ENCODE results near the gene LUC7L.
"Not testable (repeated sequence)": the region's sequence is repeated elsewhere in the genome, so short reads cannot be mapped to it uniquely, and the experiment has no call there.

Gene LUC7L

GRCh38 chr16:229731-230281, 557 bp upstream of the LUC7L start:
- DNase-seq (ENCODE audit: low read depth in 2 of 2): no peak

- no peak for DNase-seq (ENCODE audit: low read depth in 2 of 2)
Observed at GRCh38 chr16:228151-228851, 948 bp downstream of the LUC7L start.

GRCh38 chr16:220021-220420, 9.2 kb downstream of the LUC7L start:
- no peak for DNase-seq (ENCODE audit: low read depth in 2 of 2)

- DNase-seq (ENCODE audit: low read depth in 2 of 2): no peak
Observed at GRCh38 chr16:212999-213398, 16.2 kb downstream of the LUC7L start.

GRCh38 chr16:211631-212180, 17.5 kb downstream of the LUC7L start:
- not testable (repeated sequence) for DNase-seq (ENCODE audit: low read depth in 2 of 2)

- not testable (repeated sequence) for DNase-seq (ENCODE audit: low read depth in 2 of 2)
Observed at GRCh38 chr16:209359-209758, 19.9 kb downstream of the LUC7L start.

- DNase-seq (ENCODE audit: low read depth in 2 of 2): not testable (repeated sequence)
Observed at GRCh38 chr16:204046-204445, 25.2 kb downstream of the LUC7L start.

GRCh38 chr16:203246-203645, 26.0 kb downstream of the LUC7L start:
- no peak for DNase-seq (ENCODE audit: low read depth in 2 of 2)

GRCh38 chr16:200388-200787, 28.9 kb downstream of the LUC7L start:
- DNase-seq (ENCODE audit: low read depth in 2 of 2): no peak

GRCh38 chr16:194516-194915, 34.7 kb downstream of the LUC7L start:
- DNase-seq (ENCODE audit: low read depth in 2 of 2): no peak

- DNase-seq (ENCODE audit: low read depth in 2 of 2): no peak
Observed at GRCh38 chr16:193441-193840, 35.8 kb downstream of the LUC7L start.

GRCh38 chr16:192686-193085, 36.6 kb downstream of the LUC7L start:
- no peak for DNase-seq (ENCODE audit: low read depth in 2 of 2)

- no peak for DNase-seq (ENCODE audit: low read depth in 2 of 2)
Observed at GRCh38 chr16:191831-192230, 37.4 kb downstream of the LUC7L start.

- DNase-seq (ENCODE audit: low read depth in 2 of 2): no peak
Observed at GRCh38 chr16:189604-190186, 39.6 kb downstream of the LUC7L start.

GRCh38 chr16:188674-189073, 40.6 kb downstream of the LUC7L start:
- no peak for DNase-seq (ENCODE audit: low read depth in 2 of 2)

GRCh38 chr16:187330-187729, 41.9 kb downstream of the LUC7L start:
- DNase-seq (ENCODE audit: low read depth in 2 of 2): no peak

GRCh38 chr16:185691-186090, 43.6 kb downstream of the LUC7L start:
- DNase-seq (ENCODE audit: low read depth in 2 of 2): no peak

GRCh38 chr16:185213-185612, 44.0 kb downstream of the LUC7L start:
- no peak for DNase-seq (ENCODE audit: low read depth in 2 of 2)

- DNase-seq (ENCODE audit: low read depth in 2 of 2): no peak
Observed at GRCh38 chr16:183005-183404, 46.2 kb downstream of the LUC7L start.

GRCh38 chr16:181565-182021, 47.7 kb downstream of the LUC7L start:
- DNase-seq (ENCODE audit: low read depth in 2 of 2): no peak

- DNase-seq (ENCODE audit: low read depth in 2 of 2): peak; percentile 74 to 92
Observed at GRCh38 chr16:180681-181564, 48.3 kb downstream of the LUC7L start.

GRCh38 chr16:180101-180675, 49.1 kb downstream of the LUC7L start, which contains the start of gene HBQ1:
TSS of gene HBQ1 (plus strand) at chr16:180459. CDS start at chr16:180487, 28 bp downstream.
- peak; percentile 23 to 31 for DNase-seq (ENCODE audit: low read depth in 2 of 2)

Data from stimulated activated CD4-positive, alpha-beta T cell treated with anti-CD3 and anti-CD28 coated beads, Interleukin-4, amount 100 ng/mL, for 48 hours (primary cell).